ENCODE results near the gene HSPA12B.

DNA sequence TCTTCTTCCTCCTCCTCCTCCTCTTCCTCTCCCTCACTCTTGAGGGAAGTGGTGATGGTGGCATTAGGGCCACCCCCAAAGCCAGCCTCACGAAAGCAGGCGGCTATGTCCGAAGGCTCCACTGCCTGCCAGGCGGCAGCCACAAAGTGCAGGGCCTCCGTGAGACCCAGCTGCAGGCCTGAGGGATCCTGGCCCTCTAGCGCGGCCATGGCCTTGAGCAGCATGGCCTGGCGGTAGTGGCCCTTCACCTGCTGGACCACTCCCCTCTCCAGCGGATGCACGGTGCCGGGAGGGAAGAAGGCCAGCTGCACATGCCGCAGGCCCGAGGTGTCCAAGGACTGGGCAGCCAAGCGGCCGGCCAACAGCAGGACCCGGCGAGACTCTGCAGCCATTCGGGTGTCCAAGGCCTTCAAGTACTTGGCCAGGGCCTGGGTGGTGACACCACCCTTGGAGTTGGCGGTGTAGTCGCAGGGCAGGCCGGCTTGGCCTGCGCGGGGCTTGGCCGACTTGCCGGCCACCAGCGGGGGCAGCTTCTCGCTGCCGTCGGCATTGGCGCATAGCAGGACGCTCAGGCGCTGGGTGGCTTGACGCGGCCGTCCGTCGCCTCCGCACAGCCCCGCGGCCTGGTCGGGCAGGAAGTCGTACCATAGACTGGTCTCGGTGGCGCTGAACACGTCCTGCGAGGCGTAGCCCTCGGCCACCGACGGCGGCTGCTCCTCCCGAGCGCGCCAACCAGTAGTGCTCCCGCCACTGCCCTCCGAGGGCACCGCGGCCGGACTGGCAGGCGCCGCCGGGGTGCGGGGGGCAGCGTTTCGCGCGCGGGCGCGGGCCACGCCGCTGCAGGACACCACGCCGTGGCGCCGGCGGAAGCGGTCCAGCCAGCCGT is 53.0 kb downstream of the HSPA12B start:
- TF ChIP-seq CEBPB (IDR thresholded peaks at IDR 0.05) = no peak
- TF ChIP-seq RAD21 (IDR thresholded peaks at IDR 0.05; ENCODE audit: low read depth) = no peak
- no peak for TF ChIP-seq ZBTB7A (IDR thresholded peaks at IDR 0.05; ENCODE audit: low read depth)
- TF ChIP-seq, protein P1, sequence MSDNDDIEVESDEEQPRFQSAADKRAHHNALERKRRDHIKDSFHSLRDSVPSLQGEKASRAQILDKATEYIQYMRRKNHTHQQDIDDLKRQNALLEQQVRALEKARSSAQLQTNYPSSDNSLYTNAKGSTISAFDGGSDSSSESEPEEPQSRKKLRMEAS (IDR thresholded peaks at IDR 0.05) = no peak
- TF ChIP-seq TCF12 (IDR thresholded peaks at IDR 0.05; ENCODE audit: low read depth) = no peak
- TF ChIP-seq, protein P2, sequence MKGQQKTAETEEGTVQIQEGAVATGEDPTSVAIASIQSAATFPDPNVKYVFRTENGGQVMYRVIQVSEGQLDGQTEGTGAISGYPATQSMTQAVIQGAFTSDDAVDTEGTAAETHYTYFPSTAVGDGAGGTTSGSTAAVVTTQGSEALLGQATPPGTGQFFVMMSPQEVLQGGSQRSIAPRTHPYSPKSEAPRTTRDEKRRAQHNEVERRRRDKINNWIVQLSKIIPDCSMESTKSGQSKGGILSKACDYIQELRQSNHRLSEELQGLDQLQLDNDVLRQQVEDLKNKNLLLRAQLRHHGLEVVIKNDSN (IDR thresholded peaks at IDR 0.05) = no peak
- no peak for TF ChIP-seq TEAD4 (IDR thresholded peaks at IDR 0.05)
- TF ChIP-seq TAF1 (IDR thresholded peaks at IDR 0.05; ENCODE audit: low read depth) = no peak
- TF ChIP-seq FOXM1 (IDR thresholded peaks at IDR 0.05; ENCODE audit: borderline replicate concordance, low read depth) = no peak
